Measurements from ENCODE around the gene KIF21B.
"Not testable (repeated sequence)": the region's sequence is repeated elsewhere in the genome, so short reads cannot be mapped to it uniquely, and the experiment has no call there.

Gene KIF21B

GRCh38 chr1:200969726-200970561, 53.6 kb downstream of the KIF21B start:
- no peak for DNase-seq

GRCh38 chr1:200968469-200969410, 54.8 kb downstream of the KIF21B start:
- DNase-seq = no peak

- DNase-seq = no peak
These were observed 55.6 kb downstream of the KIF21B start for GRCh38 chr1:200967693-200968468.

- DNase-seq = no peak
These were observed 56.6 kb downstream of the KIF21B start for GRCh38 chr1:200966934-200967333.

- no peak for DNase-seq
These were observed 58.3 kb downstream of the KIF21B start for GRCh38 chr1:200965111-200965805.

- not testable (repeated sequence) for DNase-seq
These were observed 59.6 kb downstream of the KIF21B start for GRCh38 chr1:200963888-200964287.

- DNase-seq = no peak
These were observed 60.4 kb downstream of the KIF21B start for GRCh38 chr1:200963076-200963475.

- DNase-seq = no peak
These were observed 60.9 kb downstream of the KIF21B start for GRCh38 chr1:200962631-200963030.

- DNase-seq = not testable (repeated sequence)
These were observed 61.4 kb downstream of the KIF21B start for GRCh38 chr1:200962151-200962550.

GRCh38 chr1:200960948-200961340, 62.6 kb downstream of the KIF21B start:
- no peak for DNase-seq

- DNase-seq = no peak
These were observed 63.1 kb downstream of the KIF21B start for GRCh38 chr1:200960236-200960947.

- no peak for DNase-seq
These were observed 64.0 kb downstream of the KIF21B start for GRCh38 chr1:200959411-200959921.

- DNase-seq = no peak
These were observed 64.9 kb downstream of the KIF21B start for GRCh38 chr1:200958597-200958996.

- DNase-seq = no peak
These were observed 69.1 kb downstream of the KIF21B start for GRCh38 chr1:200954434-200954833.

GRCh38 chr1:200951016-200951415, 72.5 kb downstream of the KIF21B start:
- no peak for DNase-seq

GRCh38 chr1:200949626-200950025, 73.9 kb downstream of the KIF21B start:
- no peak for DNase-seq

GRCh38 chr1:200947059-200947566, 76.4 kb downstream of the KIF21B start:
- DNase-seq = no peak

- DNase-seq = no peak
These were observed 78.4 kb downstream of the KIF21B start for GRCh38 chr1:200945111-200945510.

- DNase-seq = peak; percentile 15
These were observed 84.6 kb downstream of the KIF21B start for GRCh38 chr1:200938955-200939354.

- not testable (repeated sequence) for DNase-seq
These were observed 88.1 kb downstream of the KIF21B start for GRCh38 chr1:200935286-200935962.
